ENCODE data around the gene CPVL. TPM values are rescaled to one million over a fixed set of nuclear protein-coding genes. Genes with fewer than 3 reads are reported as not detected.

Gene CPVL
- total RNA-seq, 2 experiments from 2014 or later = not detected

GRCh38 chr7:29043576-29043975, 102.8 kb downstream of the CPVL start:
- ATAC-seq (no peak), DNase-seq (no peak)
- H3K9me3 Mint-ChIP-seq = no peaks in the 10 kb centered on the region
- H3K27ac Mint-ChIP-seq = no peak overlapping the region
- ChIA-PET CTCF (no interaction called here), POLR2A (no interaction called here)
- H3K4me3 Mint-ChIP-seq = no peak overlapping the region
- H3K27me3 Mint-ChIP-seq = peaks cover 3% of the 10 kb centered on the region
- intact Hi-C loops (cut with micrococcal nuclease) = no loop called here
- TF ChIP-seq CTCF (IDR thresholded peaks at IDR 0.05) = no peak
- H3K4me1 Mint-ChIP-seq (ENCODE audit: low read depth) = no peaks in the 10 kb centered on the region
- no peaks in the 10 kb centered on the region for H3K36me3 Mint-ChIP-seq (ENCODE audit: low read depth)

- DNase-seq (no peak), ATAC-seq (no peak)
- no peaks in the 10 kb centered on the region for H3K9me3 Mint-ChIP-seq
- H3K27me3 Mint-ChIP-seq = peaks cover 3% of the 10 kb centered on the region
- H3K27ac Mint-ChIP-seq = no peak overlapping the region
- intact Hi-C loops (cut with micrococcal nuclease) = no loop called here
- H3K4me3 Mint-ChIP-seq = no peak overlapping the region
- no peaks in the 10 kb centered on the region for H3K4me1 Mint-ChIP-seq (ENCODE audit: low read depth)
- TF ChIP-seq CTCF (IDR thresholded peaks at IDR 0.05) = no peak
- CTCF ChIA-PET = interaction anchor here (1.5 kb wide), 1 partner anchor 366 kb away, joined by 4 read pairs; no protein-coding TSS in a partner anchor
- H3K36me3 Mint-ChIP-seq (ENCODE audit: low read depth) = no peaks in the 10 kb centered on the region
- POLR2A ChIA-PET = no interaction called here
Measured at GRCh38 chr7:29042824-29043231, 103.5 kb downstream of the CPVL start.

GRCh38 chr7:29041991-29042390, 104.3 kb downstream of the CPVL start:
- H3K27ac Mint-ChIP-seq = no peak overlapping the region
- ATAC-seq = no peak
- no peaks in the 10 kb centered on the region for H3K9me3 Mint-ChIP-seq
- no peak overlapping the region for H3K4me3 Mint-ChIP-seq
- CTCF ChIA-PET = interaction anchor here (1.5 kb wide), 1 partner anchor 367 kb away, joined by 4 read pairs; no protein-coding TSS in a partner anchor
- POLR2A ChIA-PET = no interaction called here
- TF ChIP-seq CTCF (IDR thresholded peaks at IDR 0.05) = no peak
- H3K27me3 Mint-ChIP-seq = peaks cover 3% of the 10 kb centered on the region
- no peak for DNase-seq
- intact Hi-C loops (cut with micrococcal nuclease) = no loop called here
- H3K36me3 Mint-ChIP-seq (ENCODE audit: low read depth) = no peaks in the 10 kb centered on the region
- H3K4me1 Mint-ChIP-seq (ENCODE audit: low read depth) = no peaks in the 10 kb centered on the region

DNA sequence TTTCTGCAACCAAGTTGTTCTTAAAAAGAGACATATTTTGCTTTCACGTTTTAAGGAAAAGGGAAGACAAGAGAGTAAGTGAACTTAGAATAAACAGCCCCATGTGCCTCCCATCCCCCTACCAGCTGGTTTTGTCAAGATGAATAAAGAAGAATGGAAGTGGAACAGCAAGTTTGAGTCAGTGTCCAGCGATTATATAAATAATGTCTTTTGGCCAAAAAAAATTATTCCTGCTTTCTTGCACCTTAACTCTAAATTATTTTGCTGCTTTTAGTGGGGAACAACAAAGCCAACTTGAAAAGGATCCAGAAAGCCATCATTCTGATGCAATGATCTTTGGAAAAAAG, 105.8 kb downstream of the CPVL start:
- Mint-ChIP-seq H3K27me3 (peaks cover 3% of the 10 kb centered on the region), H3K36me3 (ENCODE audit: low read depth) (no peaks in the 10 kb centered on the region), H3K9me3 (no peaks in the 10 kb centered on the region), H3K27ac (no peak overlapping the region), H3K4me1 (ENCODE audit: low read depth) (peaks cover 9% of the 10 kb centered on the region), H3K4me3 (no peak overlapping the region)
- ChIA-PET CTCF (interaction anchor here (0.7 to 1.8 kb wide), 2 partner anchors 61 to 1430 kb away, joined by 3 to 4 read pairs; no protein-coding TSS in a partner anchor), POLR2A (no interaction called here)
- no peak for ATAC-seq
- intact Hi-C loops (cut with micrococcal nuclease) = no loop called here
- DNase-seq = no peak
- TF ChIP-seq CTCF (IDR thresholded peaks at IDR 0.05) = no peak

GRCh38 chr7:29039821-29040578, 106.3 kb downstream of the CPVL start:
- Mint-ChIP-seq H3K27ac (no peak overlapping the region), H3K4me1 (ENCODE audit: low read depth) (peaks cover 14% of the 10 kb centered on the region), H3K36me3 (ENCODE audit: low read depth) (no peaks in the 10 kb centered on the region), H3K27me3 (peaks cover 3% of the 10 kb centered on the region), H3K9me3 (no peaks in the 10 kb centered on the region), H3K4me3 (no peak overlapping the region)
- ChIA-PET CTCF (interaction anchor here (0.7 to 1.8 kb wide), 2 partner anchors 62 to 1431 kb away, joined by 3 to 4 read pairs; no protein-coding TSS in a partner anchor), POLR2A (no interaction called here)
- no peak for TF ChIP-seq CTCF (IDR thresholded peaks at IDR 0.05)
- ATAC-seq (no peak), DNase-seq (no peak)
- intact Hi-C loops (cut with micrococcal nuclease) = no loop called here

All from activated CD8-positive, alpha-beta T cell treated with anti-CD3 and anti-CD28 coated beads for 36 hours (primary cell).